ENCODE data around the gene TICRR.

The TICRR gene

GRCh38 chr15:89628806-89629715 lies 53.8 kb downstream of the TICRR start:
- Histone ChIP-seq H3K4me3 (ENCODE audit: low read length in 2 of 2) (no peak overlapping the region), H3K9ac (ENCODE audit: low read length in 2 of 2) (no peak overlapping the region), H3K4me1 (ENCODE audit: control insufficient read depth, insufficient read depth, low read length) (no peaks in the 10 kb centered on the region), H3K27me3 (ENCODE audit: control insufficient read depth in 1 of 2, insufficient read depth in 2 of 2, low read length in 2 of 2) (no peaks in the 10 kb centered on the region), H3K9me3 (ENCODE audit: control insufficient read depth in 2 of 2, low read length in 2 of 2) (no peaks in the 10 kb centered on the region), H3K27ac (ENCODE audit: low read length) (no peak overlapping the region), H3K36me3 (ENCODE audit: control insufficient read depth in 2 of 2, insufficient read depth in 2 of 2, low read length in 2 of 2) (peaks cover 38 to 50% of the 10 kb centered on the region in 2 donors)

GRCh38 chr15:89629829-89630228 lies 54.6 kb downstream of the TICRR start:
- Histone ChIP-seq H3K36me3 (ENCODE audit: control insufficient read depth in 2 of 2, insufficient read depth in 2 of 2, low read length in 2 of 2) (peaks cover 38 to 50% of the 10 kb centered on the region in 2 donors), H3K9ac (ENCODE audit: low read length in 2 of 2) (no peak overlapping the region), H3K4me3 (ENCODE audit: low read length in 2 of 2) (no peak overlapping the region), H3K27me3 (ENCODE audit: control insufficient read depth in 1 of 2, insufficient read depth in 2 of 2, low read length in 2 of 2) (no peaks in the 10 kb centered on the region), H3K4me1 (ENCODE audit: control insufficient read depth, insufficient read depth, low read length) (no peaks in the 10 kb centered on the region), H3K9me3 (ENCODE audit: control insufficient read depth in 2 of 2, low read length in 2 of 2) (no peaks in the 10 kb centered on the region), H3K27ac (ENCODE audit: low read length) (no peak overlapping the region)

GRCh38 chr15:89630260-89630659 lies 55.0 kb downstream of the TICRR start:
- Histone ChIP-seq H3K27ac (ENCODE audit: low read length) (no peak overlapping the region), H3K4me3 (ENCODE audit: low read length in 2 of 2) (no peak overlapping the region), H3K4me1 (ENCODE audit: control insufficient read depth, insufficient read depth, low read length) (no peaks in the 10 kb centered on the region), H3K36me3 (ENCODE audit: control insufficient read depth in 2 of 2, insufficient read depth in 2 of 2, low read length in 2 of 2) (peaks cover 38 to 49% of the 10 kb centered on the region in 2 donors), H3K9ac (ENCODE audit: low read length in 2 of 2) (no peak overlapping the region), H3K27me3 (ENCODE audit: control insufficient read depth in 1 of 2, insufficient read depth in 2 of 2, low read length in 2 of 2) (no peaks in the 10 kb centered on the region), H3K9me3 (ENCODE audit: control insufficient read depth in 2 of 2, low read length in 2 of 2) (no peaks in the 10 kb centered on the region)

- Histone ChIP-seq H3K4me3 (ENCODE audit: low read length in 2 of 2) (no peak overlapping the region), H3K27me3 (ENCODE audit: control insufficient read depth in 1 of 2, insufficient read depth in 2 of 2, low read length in 2 of 2) (no peaks in the 10 kb centered on the region), H3K9ac (ENCODE audit: low read length in 2 of 2) (no peak overlapping the region), H3K4me1 (ENCODE audit: control insufficient read depth, insufficient read depth, low read length) (no peaks in the 10 kb centered on the region), H3K36me3 (ENCODE audit: control insufficient read depth in 2 of 2, insufficient read depth in 2 of 2, low read length in 2 of 2) (peaks cover 35 to 48% of the 10 kb centered on the region in 2 donors), H3K27ac (ENCODE audit: low read length) (no peak overlapping the region), H3K9me3 (ENCODE audit: control insufficient read depth in 2 of 2, low read length in 2 of 2) (no peaks in the 10 kb centered on the region)
Measured at GRCh38 chr15:89630974-89631901, 56.0 kb downstream of the TICRR start.

GRCh38 chr15:89631902-89632264 lies 56.6 kb downstream of the TICRR start:
- no peaks in the 10 kb centered on the region for H3K4me1 ChIP-seq (ENCODE audit: control insufficient read depth, insufficient read depth, low read length)
- H3K9ac ChIP-seq (ENCODE audit: low read length in 2 of 2), result no peak overlapping the region
- no peaks in the 10 kb centered on the region for H3K9me3 ChIP-seq (ENCODE audit: control insufficient read depth in 2 of 2, low read length in 2 of 2)
- H3K27ac ChIP-seq (ENCODE audit: low read length), result no peak overlapping the region
- no peak overlapping the region for H3K4me3 ChIP-seq (ENCODE audit: low read length in 2 of 2)
- H3K27me3 ChIP-seq (ENCODE audit: control insufficient read depth in 1 of 2, insufficient read depth in 2 of 2, low read length in 2 of 2), result no peaks in the 10 kb centered on the region
- peaks cover 33 to 46% of the 10 kb centered on the region in 2 donors for H3K36me3 ChIP-seq (ENCODE audit: control insufficient read depth in 2 of 2, insufficient read depth in 2 of 2, low read length in 2 of 2)

GRCh38 chr15:89632563-89633430 lies 57.5 kb downstream of the TICRR start:
- H3K27me3 ChIP-seq (ENCODE audit: control insufficient read depth in 1 of 2, insufficient read depth in 2 of 2, low read length in 2 of 2), result no peaks in the 10 kb centered on the region
- peaks cover 33 to 42% of the 10 kb centered on the region in 2 donors for H3K36me3 ChIP-seq (ENCODE audit: control insufficient read depth in 2 of 2, insufficient read depth in 2 of 2, low read length in 2 of 2)
- H3K4me1 ChIP-seq (ENCODE audit: control insufficient read depth, insufficient read depth, low read length), result no peaks in the 10 kb centered on the region
- H3K9me3 ChIP-seq (ENCODE audit: control insufficient read depth in 2 of 2, low read length in 2 of 2), result no peaks in the 10 kb centered on the region
- H3K9ac ChIP-seq (ENCODE audit: low read length in 2 of 2), result no peak overlapping the region
- H3K27ac ChIP-seq (ENCODE audit: low read length), result no peak overlapping the region
- no peak overlapping the region for H3K4me3 ChIP-seq (ENCODE audit: low read length in 2 of 2)

GRCh38 chr15:89633585-89633984 lies 58.3 kb downstream of the TICRR start:
- peaks cover 33 to 38% of the 10 kb centered on the region in 2 donors for H3K36me3 ChIP-seq (ENCODE audit: control insufficient read depth in 2 of 2, insufficient read depth in 2 of 2, low read length in 2 of 2)
- H3K27me3 ChIP-seq (ENCODE audit: control insufficient read depth in 1 of 2, insufficient read depth in 2 of 2, low read length in 2 of 2), result no peaks in the 10 kb centered on the region
- H3K4me1 ChIP-seq (ENCODE audit: control insufficient read depth, insufficient read depth, low read length), result no peaks in the 10 kb centered on the region
- no peak overlapping the region for H3K4me3 ChIP-seq (ENCODE audit: low read length in 2 of 2)
- H3K9ac ChIP-seq (ENCODE audit: low read length in 2 of 2), result no peak overlapping the region
- H3K9me3 ChIP-seq (ENCODE audit: control insufficient read depth in 2 of 2, low read length in 2 of 2), result no peaks in the 10 kb centered on the region
- H3K27ac ChIP-seq (ENCODE audit: low read length), result no peak overlapping the region

GRCh38 chr15:89640245-89640644 lies 65.0 kb downstream of the TICRR start:
- Histone ChIP-seq H3K4me3 (ENCODE audit: low read length in 2 of 2) (no peak overlapping the region), H3K27ac (ENCODE audit: low read length) (no peak overlapping the region), H3K9ac (ENCODE audit: low read length in 2 of 2) (no peak overlapping the region), H3K9me3 (ENCODE audit: control insufficient read depth in 2 of 2, low read length in 2 of 2) (no peaks in the 10 kb centered on the region), H3K36me3 (ENCODE audit: control insufficient read depth in 2 of 2, insufficient read depth in 2 of 2, low read length in 2 of 2) (peaks cover 3 to 13% of the 10 kb centered on the region in 2 donors), H3K27me3 (ENCODE audit: control insufficient read depth in 1 of 2, insufficient read depth in 2 of 2, low read length in 2 of 2) (no peaks in the 10 kb centered on the region), H3K4me1 (ENCODE audit: control insufficient read depth, insufficient read depth, low read length) (no peaks in the 10 kb centered on the region)

- Histone ChIP-seq H3K9me3 (ENCODE audit: control insufficient read depth in 2 of 2, low read length in 2 of 2) (no peaks in the 10 kb centered on the region), H3K27me3 (ENCODE audit: control insufficient read depth in 1 of 2, insufficient read depth in 2 of 2, low read length in 2 of 2) (no peaks in the 10 kb centered on the region), H3K27ac (ENCODE audit: low read length) (no peak overlapping the region), H3K4me1 (ENCODE audit: control insufficient read depth, insufficient read depth, low read length) (no peaks in the 10 kb centered on the region), H3K9ac (ENCODE audit: low read length in 2 of 2) (no peak overlapping the region), H3K36me3 (ENCODE audit: control insufficient read depth in 2 of 2, insufficient read depth in 2 of 2, low read length in 2 of 2) (peaks cover 3 to 13% of the 10 kb centered on the region in 2 donors), H3K4me3 (ENCODE audit: low read length in 2 of 2) (no peak overlapping the region)
Measured at GRCh38 chr15:89641053-89641452, 65.8 kb downstream of the TICRR start.

- H3K27me3 ChIP-seq (ENCODE audit: control insufficient read depth in 1 of 2, insufficient read depth in 2 of 2, low read length in 2 of 2), result no peaks in the 10 kb centered on the region
- peaks cover 3% of the 10 kb centered on the region for H3K4me1 ChIP-seq (ENCODE audit: control insufficient read depth, insufficient read depth, low read length)
- H3K4me3 ChIP-seq (ENCODE audit: low read length in 2 of 2), result no peak overlapping the region
- H3K9ac ChIP-seq (ENCODE audit: low read length in 2 of 2), result no peak overlapping the region
- no peaks in the 10 kb centered on the region for H3K9me3 ChIP-seq (ENCODE audit: control insufficient read depth in 2 of 2, low read length in 2 of 2)
- H3K27ac ChIP-seq (ENCODE audit: low read length), result no peak overlapping the region
- peaks cover 3 to 13% of the 10 kb centered on the region in 2 donors for H3K36me3 ChIP-seq (ENCODE audit: control insufficient read depth in 2 of 2, insufficient read depth in 2 of 2, low read length in 2 of 2)
Measured at GRCh38 chr15:89642106-89642505, 66.8 kb downstream of the TICRR start.

Measured in stomach smooth muscle (tissue), 2 donors.